ENCODE results near the gene ZDHHC21. TPM values are rescaled to one million over a fixed set of nuclear protein-coding genes. Genes with fewer than 3 reads are reported as not detected.

Gene ZDHHC21, protein sequence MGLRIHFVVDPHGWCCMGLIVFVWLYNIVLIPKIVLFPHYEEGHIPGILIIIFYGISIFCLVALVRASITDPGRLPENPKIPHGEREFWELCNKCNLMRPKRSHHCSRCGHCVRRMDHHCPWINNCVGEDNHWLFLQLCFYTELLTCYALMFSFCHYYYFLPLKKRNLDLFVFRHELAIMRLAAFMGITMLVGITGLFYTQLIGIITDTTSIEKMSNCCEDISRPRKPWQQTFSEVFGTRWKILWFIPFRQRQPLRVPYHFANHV
- 10 to 100 TPM; 12.0 to 18.4 (median 16.1) TPM for total RNA-seq

DNA sequence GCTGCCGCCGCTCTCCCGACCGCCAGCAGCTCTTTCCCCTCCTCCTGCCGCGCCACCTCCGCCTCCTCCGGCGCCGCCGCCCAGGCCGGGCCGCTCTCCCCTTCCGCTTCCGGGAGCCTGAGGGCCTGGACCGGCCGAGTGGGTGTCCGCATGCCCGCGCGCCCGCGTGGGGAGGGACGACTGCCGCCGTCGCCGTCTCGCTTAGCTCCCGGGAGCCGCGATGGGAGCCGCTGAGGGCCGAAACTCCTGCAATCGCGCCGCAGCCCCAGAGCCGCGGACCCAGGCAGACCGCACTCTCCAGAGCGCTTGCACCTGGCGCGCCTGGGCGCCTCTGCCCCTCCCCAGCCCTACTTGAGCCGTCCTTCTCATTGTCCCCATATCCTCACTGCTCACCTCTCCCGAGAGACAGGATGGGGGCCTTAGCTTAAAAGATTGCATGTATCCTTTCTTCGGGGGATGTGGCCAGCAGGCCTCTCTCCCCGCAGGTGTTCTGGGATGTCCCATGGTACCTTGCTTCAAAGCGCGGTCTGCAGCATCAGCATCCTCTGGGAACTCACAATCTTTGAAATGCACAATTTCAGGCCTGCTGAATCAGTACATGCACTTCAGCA lies at the start of gene ZDHHC21:
Gene ZDHHC21, minus strand, starts transcription at position 182 of the 611 bp plus-strand sequence. CDS start 19,092 bp downstream, outside the sequence.
- 3% methylated on average over 16 to 45 of the region's 50 CpGs for WGBS, 2 donors
- no peaks in the 10 kb centered on the region for H3K27me3 ChIP-seq
- peaks cover 0 to 27% (median 13%) of the 10 kb centered on the region in 4 donors for H3K4me1 ChIP-seq
- TF ChIP-seq EP300 (IDR thresholded peaks at IDR 0.05) (peak in 1 of 2 donors; percentile 31), POLR2A (IDR thresholded peaks at IDR 0.05) (no peak)
- H3K36me3 ChIP-seq: peaks cover 0 to 17% (median 0%) of the 10 kb centered on the region in 3 donors
- peak within 1 kb of the TSS in 3 of 4 donors; percentile 50 to 78 (median 78) for H3K27ac ChIP-seq
- H3K4me3 ChIP-seq: peak within 1 kb of the TSS; percentile 59 to 92 (median 80)
- peak; percentile 28 to 32 for DNase-seq (ENCODE audit: low spot score in 2 of 2)
- H3K9me3 ChIP-seq: no peaks in the 10 kb centered on the region

DNA sequence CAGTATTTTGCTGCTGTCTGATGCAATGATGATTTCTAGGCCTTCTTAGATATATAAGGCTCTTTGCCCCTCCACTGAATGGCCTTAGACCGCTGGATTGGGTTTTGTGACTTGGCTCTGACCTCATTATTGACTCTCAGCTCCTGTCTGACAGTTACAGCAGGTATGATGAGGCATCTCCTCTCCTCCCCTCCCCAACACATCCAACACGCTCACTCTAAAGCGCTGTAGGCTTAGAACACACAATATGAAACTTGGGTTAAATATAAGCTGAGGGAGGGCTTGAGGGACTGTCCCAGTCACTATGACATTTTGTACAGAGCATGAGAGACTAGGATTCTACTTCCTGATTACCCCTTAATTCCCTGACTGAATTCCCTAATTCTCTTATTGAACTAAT lies 48.1 kb upstream of the ZDHHC21 start:
- peaks cover 0 to 3% (median 0%) of the 10 kb centered on the region in 3 donors for H3K36me3 ChIP-seq
- H3K9me3 ChIP-seq: no peaks in the 10 kb centered on the region
- no peak overlapping the region for H3K27ac ChIP-seq
- H3K4me1 ChIP-seq: no peaks in the 10 kb centered on the region
- WGBS, 2 donors: 89 to 91% methylated on average over 3 of the region's 3 CpGs
- H3K4me3 ChIP-seq: no peak overlapping the region
- no peak for DNase-seq (ENCODE audit: low spot score in 2 of 2)
- TF ChIP-seq POLR2A (IDR thresholded peaks at IDR 0.05) (no peak), EP300 (IDR thresholded peaks at IDR 0.05) (no peak), CTCF (IDR thresholded peaks at IDR 0.05) (no peak)
- H3K27me3 ChIP-seq: no peaks in the 10 kb centered on the region

DNA sequence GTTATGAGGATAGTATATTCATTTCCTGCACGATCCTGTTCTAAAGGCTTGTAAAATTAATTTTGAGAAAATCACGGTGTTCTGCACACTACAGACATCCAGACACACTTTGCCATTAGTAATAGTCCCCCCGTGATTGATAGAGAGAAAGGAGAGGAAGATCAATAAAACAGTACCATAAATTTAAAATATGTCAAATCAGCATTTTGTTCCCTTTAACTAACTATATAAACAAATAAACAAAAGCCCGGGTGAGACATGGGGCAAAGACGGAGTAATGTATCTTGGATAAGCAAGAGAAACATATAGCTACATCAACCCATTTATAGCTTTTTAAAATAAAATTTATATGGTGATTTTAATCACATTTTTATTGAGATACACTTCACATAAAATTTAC lies 39.9 kb upstream of the ZDHHC21 start:
- no peaks in the 10 kb centered on the region for H3K4me1 ChIP-seq
- no peak for DNase-seq (ENCODE audit: low spot score in 2 of 2)
- H3K4me3 ChIP-seq: no peak overlapping the region
- H3K36me3 ChIP-seq: no peaks in the 10 kb centered on the region
- H3K27me3 ChIP-seq: no peaks in the 10 kb centered on the region
- 85 to 87% methylated on average over 5 of the region's 5 CpGs for WGBS, 2 donors
- no peak overlapping the region for H3K27ac ChIP-seq
- no peak for TF ChIP-seq CTCF (IDR thresholded peaks at IDR 0.05)
- no peak for TF ChIP-seq POLR2A (IDR thresholded peaks at IDR 0.05)
- TF ChIP-seq EP300 (IDR thresholded peaks at IDR 0.05): no peak
- H3K9me3 ChIP-seq: no peaks in the 10 kb centered on the region

GRCh38 chr9:14731294-14731981 lies 38.2 kb upstream of the ZDHHC21 start:
- H3K36me3 ChIP-seq: no peaks in the 10 kb centered on the region
- H3K27me3 ChIP-seq: no peaks in the 10 kb centered on the region
- 93 to 96% methylated on average over 1 of the region's 1 CpG for whole genome bisulfite sequencing, 2 donors
- no peaks in the 10 kb centered on the region for H3K9me3 ChIP-seq
- TF ChIP-seq EP300 (IDR thresholded peaks at IDR 0.05) (no peak), CTCF (IDR thresholded peaks at IDR 0.05) (no peak), POLR2A (IDR thresholded peaks at IDR 0.05) (no peak)
- no peaks in the 10 kb centered on the region for H3K4me1 ChIP-seq
- no peak overlapping the region for H3K27ac ChIP-seq
- DNase-seq (ENCODE audit: low spot score in 2 of 2): no peak
- no peak overlapping the region for H3K4me3 ChIP-seq

DNA sequence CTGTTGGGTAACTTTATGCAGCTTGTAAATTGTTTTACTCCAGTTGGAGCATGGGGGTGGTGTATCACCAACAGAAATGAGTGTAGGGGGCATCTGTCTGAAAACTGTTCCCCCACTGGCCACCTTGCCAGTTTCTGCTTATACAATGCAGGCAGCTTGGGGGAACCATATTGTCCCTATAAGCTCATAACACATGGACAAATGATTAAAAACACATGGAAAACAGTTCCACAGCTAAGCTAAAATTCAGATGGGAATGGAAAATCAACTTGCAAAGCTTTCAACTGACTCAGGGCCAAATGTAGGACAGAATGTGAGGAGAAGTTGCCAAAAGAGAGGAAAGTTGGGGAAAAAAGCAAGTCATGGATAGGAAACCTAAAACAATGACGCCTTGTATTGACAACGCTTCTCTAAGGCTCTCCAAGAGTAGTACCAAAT lies 37.2 kb upstream of the ZDHHC21 start:
- 51% methylated on average over 2 of the region's 2 CpGs for WGBS, 2 donors
- Histone ChIP-seq H3K27ac (no peak overlapping the region), H3K4me3 (no peak overlapping the region), H3K27me3 (no peaks in the 10 kb centered on the region), H3K9me3 (no peaks in the 10 kb centered on the region), H3K4me1 (no peaks in the 10 kb centered on the region), H3K36me3 (no peaks in the 10 kb centered on the region)
- TF ChIP-seq CTCF (IDR thresholded peaks at IDR 0.05) (no peak), POLR2A (IDR thresholded peaks at IDR 0.05) (no peak), EP300 (IDR thresholded peaks at IDR 0.05) (no peak)
- no peak for DNase-seq (ENCODE audit: low spot score in 2 of 2)
